WI38 (cell line): ENCODE measurements around the gene DAZAP1.

Experiments used
- H3K4me3 ChIP-seq: 2 replicates; pipeline ENCODE4 v1.5.1; 2011; ENCODE audit warnings: low read depth, mild to moderate bottlenecking, control low read depth, low read length
- TF ChIP-seq, protein P1 (sequence below): IDR thresholded peaks from 2 replicates; pipeline ENCODE4 v1.5.1; 2012; ENCODE audit warnings: low read depth, mild to moderate bottlenecking, control low read depth, low read length

DAZAP1 gene

DNA sequence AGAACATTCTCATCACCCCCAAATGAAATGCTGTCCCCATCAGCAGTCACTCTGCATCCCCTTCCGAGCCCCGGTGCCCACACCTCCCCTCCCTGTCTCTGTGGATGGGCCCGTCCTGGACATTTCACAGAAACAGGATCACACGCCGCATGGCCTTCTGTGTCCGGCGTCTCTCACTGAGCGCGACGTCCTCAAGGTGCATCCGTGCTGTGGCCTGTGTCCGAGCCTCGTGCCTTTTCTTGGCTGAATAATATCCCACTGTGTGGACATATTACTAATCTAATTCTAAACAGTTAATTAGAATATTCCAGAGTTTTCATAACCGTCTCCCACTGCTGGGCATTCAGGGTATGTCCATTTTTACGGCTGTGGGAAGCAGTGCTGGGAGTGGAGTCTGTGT lies 15.0 kb upstream of the DAZAP1 start:
- no peak overlapping the region for H3K4me3 ChIP-seq
- TF ChIP-seq, protein P1, sequence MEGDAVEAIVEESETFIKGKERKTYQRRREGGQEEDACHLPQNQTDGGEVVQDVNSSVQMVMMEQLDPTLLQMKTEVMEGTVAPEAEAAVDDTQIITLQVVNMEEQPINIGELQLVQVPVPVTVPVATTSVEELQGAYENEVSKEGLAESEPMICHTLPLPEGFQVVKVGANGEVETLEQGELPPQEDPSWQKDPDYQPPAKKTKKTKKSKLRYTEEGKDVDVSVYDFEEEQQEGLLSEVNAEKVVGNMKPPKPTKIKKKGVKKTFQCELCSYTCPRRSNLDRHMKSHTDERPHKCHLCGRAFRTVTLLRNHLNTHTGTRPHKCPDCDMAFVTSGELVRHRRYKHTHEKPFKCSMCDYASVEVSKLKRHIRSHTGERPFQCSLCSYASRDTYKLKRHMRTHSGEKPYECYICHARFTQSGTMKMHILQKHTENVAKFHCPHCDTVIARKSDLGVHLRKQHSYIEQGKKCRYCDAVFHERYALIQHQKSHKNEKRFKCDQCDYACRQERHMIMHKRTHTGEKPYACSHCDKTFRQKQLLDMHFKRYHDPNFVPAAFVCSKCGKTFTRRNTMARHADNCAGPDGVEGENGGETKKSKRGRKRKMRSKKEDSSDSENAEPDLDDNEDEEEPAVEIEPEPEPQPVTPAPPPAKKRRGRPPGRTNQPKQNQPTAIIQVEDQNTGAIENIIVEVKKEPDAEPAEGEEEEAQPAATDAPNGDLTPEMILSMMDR = no peak

DNA sequence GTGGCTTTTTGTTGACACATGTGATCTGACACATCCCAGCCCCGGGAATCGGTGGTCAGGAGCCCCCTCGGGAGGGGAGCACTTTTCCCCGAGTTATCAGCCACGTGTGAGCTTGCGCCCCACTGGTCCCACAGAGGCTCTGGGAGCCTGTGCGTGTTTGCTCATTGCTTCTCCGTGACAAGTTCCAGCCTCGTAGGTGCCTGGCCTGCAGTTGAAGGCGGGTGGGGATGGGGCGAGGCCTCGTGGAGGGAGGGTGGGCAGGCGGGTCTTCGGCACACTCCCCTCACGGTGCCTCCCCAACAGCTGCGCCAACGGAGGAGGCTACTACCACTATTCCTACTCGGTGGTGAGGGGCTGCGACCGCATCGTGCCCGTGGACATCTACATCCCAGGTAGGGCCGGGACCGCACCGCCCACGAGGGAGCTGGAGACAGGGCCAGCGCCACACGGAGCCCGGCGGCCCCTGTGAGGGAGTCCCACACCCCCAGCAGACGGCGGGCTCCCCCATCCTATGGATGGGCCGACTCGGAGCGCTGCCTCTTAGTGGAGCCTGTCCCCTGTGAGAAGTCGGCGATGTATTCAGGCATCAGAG lies 14.4 kb upstream of the DAZAP1 start:
- no peak overlapping the region for H3K4me3 ChIP-seq
- TF ChIP-seq, protein P1 = no peak

DNA sequence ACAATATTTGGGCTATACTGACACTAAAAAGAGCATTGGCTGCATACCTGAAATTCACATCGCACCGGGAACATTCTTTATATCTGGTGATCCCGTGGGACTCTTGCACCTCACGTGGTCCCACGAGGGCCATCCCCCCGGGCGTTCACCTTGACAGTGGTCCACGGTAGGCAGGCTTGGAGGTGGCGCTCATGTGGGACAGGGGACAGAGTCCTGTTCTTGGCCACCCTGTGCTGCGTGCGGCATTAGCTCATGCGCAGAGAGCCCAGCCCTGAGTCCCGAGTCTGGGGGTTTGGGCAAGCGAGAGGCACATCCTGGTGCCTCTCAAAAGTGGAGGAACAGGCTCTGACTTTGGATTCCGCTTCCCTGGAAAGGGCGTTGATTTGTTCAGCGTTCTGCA lies 13.5 kb upstream of the DAZAP1 start:
- TF ChIP-seq, protein P1 = no peak
- no peak overlapping the region for H3K4me3 ChIP-seq

DNA sequence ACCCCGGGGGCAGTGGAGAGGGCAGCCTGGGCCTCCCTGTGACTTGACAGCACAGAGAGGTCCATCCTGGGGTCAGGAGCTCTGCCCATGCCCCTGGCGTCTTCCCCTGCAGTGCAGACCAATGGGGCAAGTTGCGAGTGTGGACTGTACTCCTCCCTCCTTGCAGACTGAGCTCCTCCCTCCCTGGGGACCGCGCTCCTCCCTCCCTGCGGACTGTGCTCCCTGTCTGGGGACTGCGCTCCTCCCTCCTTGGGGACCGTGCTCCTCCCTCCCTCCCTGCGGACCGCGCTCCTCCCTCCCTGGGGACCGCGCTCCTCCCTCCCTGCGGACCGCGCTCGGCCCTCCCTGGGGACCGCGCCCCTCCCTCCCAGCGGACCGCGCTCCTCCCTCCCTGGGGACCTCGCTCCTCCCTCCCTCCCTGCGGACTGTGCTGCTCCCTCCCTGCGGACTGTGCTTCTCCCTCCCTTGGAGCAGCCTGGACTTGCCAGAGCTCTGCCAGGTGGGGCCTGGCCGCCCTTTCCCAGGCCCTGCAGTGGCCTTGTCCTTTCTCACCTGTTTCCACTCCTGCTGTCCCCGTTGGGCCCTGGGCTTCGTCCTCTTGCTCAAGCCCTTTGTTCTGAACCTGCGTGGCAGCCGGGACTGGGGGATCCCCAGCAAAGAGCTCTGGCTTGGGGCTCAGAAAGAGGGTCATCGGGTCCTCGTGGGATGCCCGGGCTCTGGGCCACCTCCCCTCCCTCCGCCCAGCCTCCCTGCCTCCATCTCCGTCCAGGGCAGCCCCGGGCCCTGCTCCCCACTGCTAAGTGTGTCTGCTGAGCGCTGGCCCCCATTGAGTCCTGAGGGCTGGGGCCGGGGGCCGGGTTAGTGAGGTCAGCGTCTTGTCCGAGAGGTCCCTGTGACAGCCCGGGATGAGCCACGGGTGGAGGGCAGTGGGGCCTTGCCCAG lies 12.9 kb upstream of the DAZAP1 start:
- TF ChIP-seq, protein P1 = no peak
- no peak overlapping the region for H3K4me3 ChIP-seq

DNA sequence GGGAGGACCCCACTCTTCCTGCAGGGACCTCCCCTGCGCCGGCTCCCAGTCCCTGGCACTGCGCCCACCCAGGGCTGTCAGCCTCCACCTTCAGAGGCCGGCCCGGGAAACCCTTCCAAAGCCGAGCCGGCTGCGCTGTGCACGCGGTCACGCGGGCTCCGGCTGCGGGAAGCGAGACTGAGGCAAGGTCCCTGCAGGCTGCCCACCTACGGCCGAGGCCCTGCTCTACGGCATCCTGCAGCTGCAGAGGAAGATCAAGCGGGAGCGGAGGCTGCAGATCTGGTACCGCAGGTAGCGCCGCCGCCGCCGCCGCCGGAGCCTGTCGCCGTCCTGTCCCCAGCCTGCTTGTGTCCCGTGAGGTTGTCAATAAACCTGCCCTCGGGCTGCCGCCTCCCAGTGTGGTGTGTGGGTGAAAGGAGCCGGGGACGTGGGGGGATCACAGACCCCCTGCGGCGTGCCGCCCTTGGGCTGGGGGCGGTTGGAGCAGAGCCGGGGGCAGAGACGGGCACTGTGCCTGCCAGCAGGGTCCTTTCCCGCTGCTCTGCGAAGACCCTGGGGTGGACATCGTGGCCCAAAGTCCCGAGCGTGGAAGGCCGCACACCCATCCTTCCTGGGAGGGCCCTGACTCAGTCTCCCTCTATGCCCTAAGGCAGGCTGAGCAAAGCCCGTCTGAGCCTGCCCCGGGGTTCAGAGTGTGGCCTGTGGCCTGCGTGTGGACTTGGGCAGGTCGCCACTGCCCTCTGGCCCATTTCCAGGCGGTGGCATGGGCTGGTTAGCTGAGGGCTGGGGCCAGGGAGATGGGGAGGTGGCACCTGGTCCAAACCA lies 12.0 kb upstream of the DAZAP1 start:
- H3K4me3 ChIP-seq = no peak overlapping the region
- TF ChIP-seq, protein P1 = no peak

DNA sequence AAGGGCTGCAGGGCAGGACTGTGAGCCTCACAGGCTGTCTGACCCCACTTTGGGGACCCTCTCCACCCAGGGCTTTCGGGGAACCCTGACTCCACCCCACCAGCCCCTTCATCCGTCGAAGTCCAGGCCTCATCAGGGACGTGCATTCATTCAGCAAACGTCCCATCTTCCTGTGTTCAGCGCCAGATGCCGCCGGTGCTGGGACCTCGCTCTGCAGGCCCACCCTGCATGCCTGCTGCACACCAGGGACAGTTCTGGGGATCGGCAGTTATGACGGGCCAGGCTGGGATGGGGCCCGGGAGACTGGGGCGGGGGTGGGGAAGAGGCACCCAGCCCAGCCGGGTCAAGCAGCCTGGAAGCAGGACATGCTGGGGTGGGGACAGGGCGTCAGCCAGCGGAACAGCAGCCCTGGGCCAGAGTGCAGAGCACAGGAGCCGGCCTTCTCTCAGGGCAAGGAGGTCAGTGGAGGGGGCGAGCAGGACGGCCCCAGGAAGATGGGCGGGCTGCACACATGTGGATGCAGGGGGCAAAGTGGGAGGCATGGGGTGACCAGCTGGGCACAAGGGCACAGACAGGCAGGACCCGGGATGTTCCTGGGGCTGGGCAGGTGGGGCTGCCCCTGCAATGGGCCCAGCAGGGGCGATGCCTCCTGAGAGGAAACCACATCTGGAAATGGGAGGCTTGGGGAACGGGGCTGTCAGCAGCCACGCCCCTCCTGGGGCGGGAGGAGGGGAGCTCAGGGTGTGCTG lies 11.2 kb upstream of the DAZAP1 start:
- H3K4me3 ChIP-seq = no peak overlapping the region
- TF ChIP-seq, protein P1 = no peak
